ENCODE measurements around the gene PANK2.
"Not testable (repeated sequence)": the region's sequence is repeated elsewhere in the genome, so short reads cannot be mapped to it uniquely, and the experiment has no call there.

Gene PANK2

GRCh38 chr20:3935956-3936340, 46.8 kb downstream of the PANK2 start:
- TF ChIP-seq EZH2 (IDR thresholded peaks at IDR 0.05; ENCODE audit: borderline replicate concordance, low read depth, low read length, severe bottlenecking) (no peak), CTCF (IDR thresholded peaks at IDR 0.05; ENCODE audit: borderline replicate concordance, extremely low read depth, low read length, poor library complexity, severe bottlenecking) (no peak)
- Histone ChIP-seq H3K79me2 (ENCODE audit: insufficient read depth, low read length) (peaks cover 2% of the 10 kb centered on the region; the same call in 1 of the 2 replicates), H3K9ac (ENCODE audit: low read depth, low read length) (no peak overlapping the region), H4K20me1 (ENCODE audit: insufficient read depth, low read length) (no peaks in the 10 kb centered on the region), H3K4me1 (ENCODE audit: insufficient read depth, low read length) (peaks cover 22% of the 10 kb centered on the region), H3K4me3 (ENCODE audit: low read depth in 1 of 2, low read length in 2 of 2) (no peak overlapping the region), H3K4me2 (ENCODE audit: insufficient read depth, low read length) (no peak overlapping the region), H3K36me3 (ENCODE audit: insufficient read depth, low read length) (peaks cover 74% of the 10 kb centered on the region), H3K27me3 (ENCODE audit: insufficient read depth, low read length, poor library complexity) (no peaks in the 10 kb centered on the region), H2AFZ (ENCODE audit: low read depth, low read length) (no peak overlapping the region), H3K9me3 (ENCODE audit: insufficient read depth, low read length, severe bottlenecking) (no peaks in the 10 kb centered on the region), H3K27ac (ENCODE audit: low read length) (no peak overlapping the region)
- no peak for ATAC-seq (ENCODE audit: insufficient read depth, low read depth)
- DNase-seq, result no peak

GRCh38 chr20:3937618-3938017, 48.4 kb downstream of the PANK2 start:
- H3K27me3 ChIP-seq (ENCODE audit: insufficient read depth, low read length, poor library complexity), result no peaks in the 10 kb centered on the region
- H3K79me2 ChIP-seq (ENCODE audit: insufficient read depth, low read length), result no peaks in the 10 kb centered on the region; the same call in 1 of the 2 replicates
- TF ChIP-seq EZH2 (IDR thresholded peaks at IDR 0.05; ENCODE audit: borderline replicate concordance, low read depth, low read length, severe bottlenecking) (no peak), CTCF (IDR thresholded peaks at IDR 0.05; ENCODE audit: borderline replicate concordance, extremely low read depth, low read length, poor library complexity, severe bottlenecking) (no peak)
- H3K4me3 ChIP-seq (ENCODE audit: low read depth in 1 of 2, low read length in 2 of 2), result no peak overlapping the region
- H3K9me3 ChIP-seq (ENCODE audit: insufficient read depth, low read length, severe bottlenecking), result no peaks in the 10 kb centered on the region
- ATAC-seq (ENCODE audit: insufficient read depth, low read depth), result no peak
- H3K9ac ChIP-seq (ENCODE audit: low read depth, low read length), result no peak overlapping the region
- H4K20me1 ChIP-seq (ENCODE audit: insufficient read depth, low read length), result no peaks in the 10 kb centered on the region
- peaks cover 69% of the 10 kb centered on the region for H3K36me3 ChIP-seq (ENCODE audit: insufficient read depth, low read length)
- H3K4me1 ChIP-seq (ENCODE audit: insufficient read depth, low read length), result peaks cover 17% of the 10 kb centered on the region
- no peak overlapping the region for H2AFZ ChIP-seq (ENCODE audit: low read depth, low read length)
- H3K4me2 ChIP-seq (ENCODE audit: insufficient read depth, low read length), result no peak overlapping the region
- DNase-seq, result no peak
- no peak overlapping the region for H3K27ac ChIP-seq (ENCODE audit: low read length)

- Histone ChIP-seq H3K9ac (ENCODE audit: low read depth, low read length) (no peak overlapping the region), H3K4me1 (ENCODE audit: insufficient read depth, low read length) (no peaks in the 10 kb centered on the region), H3K27ac (ENCODE audit: low read length) (no peak overlapping the region), H3K79me2 (ENCODE audit: insufficient read depth, low read length) (no peaks in the 10 kb centered on the region), H2AFZ (ENCODE audit: low read depth, low read length) (no peak overlapping the region), H3K4me3 (ENCODE audit: low read depth in 1 of 2, low read length in 2 of 2) (no peak overlapping the region), H3K9me3 (ENCODE audit: insufficient read depth, low read length, severe bottlenecking) (no peaks in the 10 kb centered on the region), H3K36me3 (ENCODE audit: insufficient read depth, low read length) (peaks cover 65% of the 10 kb centered on the region), H3K4me2 (ENCODE audit: insufficient read depth, low read length) (no peak overlapping the region), H3K27me3 (ENCODE audit: insufficient read depth, low read length, poor library complexity) (no peaks in the 10 kb centered on the region), H4K20me1 (ENCODE audit: insufficient read depth, low read length) (no peaks in the 10 kb centered on the region)
- ATAC-seq (ENCODE audit: insufficient read depth, low read depth) (no peak), DNase-seq (no peak)
- TF ChIP-seq CTCF (IDR thresholded peaks at IDR 0.05; ENCODE audit: borderline replicate concordance, extremely low read depth, low read length, poor library complexity, severe bottlenecking) (no peak), EZH2 (IDR thresholded peaks at IDR 0.05; ENCODE audit: borderline replicate concordance, low read depth, low read length, severe bottlenecking) (no peak)
Observed at GRCh38 chr20:3940905-3941304, 51.7 kb downstream of the PANK2 start.

DNA sequence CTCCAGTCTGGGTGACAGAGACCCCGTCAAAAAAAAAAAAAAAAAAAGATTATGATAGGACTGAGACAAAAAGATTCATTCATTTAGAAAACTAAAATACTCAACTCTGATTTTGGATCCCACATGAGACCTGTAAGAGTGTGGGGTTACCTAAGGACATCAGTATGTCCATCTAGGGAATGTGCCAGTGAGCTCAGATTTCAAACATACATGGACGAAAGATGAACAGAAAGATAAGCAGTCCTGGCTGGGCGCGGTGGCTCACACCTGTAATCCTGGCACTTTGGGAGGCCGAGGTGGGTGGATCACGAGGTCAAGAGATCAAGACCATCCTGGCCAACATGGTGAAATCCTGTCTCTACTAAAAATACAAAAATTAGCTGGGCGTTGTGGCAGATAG, 57.5 kb downstream of the PANK2 start:
- H3K27me3 ChIP-seq (ENCODE audit: insufficient read depth, low read length, poor library complexity); H3K9ac ChIP-seq (ENCODE audit: low read depth, low read length); H3K9me3 ChIP-seq (ENCODE audit: insufficient read depth, low read length, severe bottlenecking); H3K4me1 ChIP-seq (ENCODE audit: insufficient read depth, low read length); ATAC-seq (ENCODE audit: insufficient read depth, low read depth); H2AFZ ChIP-seq (ENCODE audit: low read depth, low read length); H3K4me3 ChIP-seq (ENCODE audit: low read depth in 1 of 2, low read length in 2 of 2); H3K79me2 ChIP-seq (ENCODE audit: insufficient read depth, low read length); H3K4me2 ChIP-seq (ENCODE audit: insufficient read depth, low read length); H3K27ac ChIP-seq (ENCODE audit: low read length); H4K20me1 ChIP-seq (ENCODE audit: insufficient read depth, low read length); DNase-seq: not testable (repeated sequence)
- peaks cover 48% of the 10 kb centered on the region for H3K36me3 ChIP-seq (ENCODE audit: insufficient read depth, low read length)
